ENCODE data around the gene NF2.

GRCh38 chr22:29581799-29582198, 21.6 kb upstream of the NF2 start:
- no peak for TF ChIP-seq CTCF (IDR thresholded peaks at IDR 0.05; ENCODE audit: insufficient read depth, low read length, poor library complexity, severe bottlenecking)
- TF ChIP-seq EZH2phosphoT487 (conservative IDR thresholded peaks at IDR 0.05; ENCODE audit: low read length) = no peak
